Aorta (tissue), 5 donors: Measurements from ENCODE around the gene TCAF1. TPM values are rescaled to one million over a fixed set of nuclear protein-coding genes. Genes with fewer than 3 reads are reported as not detected.
"Not testable (repeated sequence)": the region's sequence is repeated elsewhere in the genome, so short reads cannot be mapped to it uniquely, and the experiment has no call there.

ENCODE experiments used
- ATAC-seq: fragments of 200-7000 bp; cut with Tn5 transposase; one replicate; pipeline ENCODE4 v1.9.1; 2022; ENCODE audit warnings: moderate library complexity; ENCODE audit not compliant: low FRiP score
- DNase-seq, 2 donors: peaks; one replicate each; pipeline ENCODE4 v3.0.0-alpha.2; 2020
- H3K27ac ChIP-seq, 2 donors: one replicate each; pipeline ENCODE4 v1.5.1; 2013; ENCODE audit warnings: low read length in 2 of 2, mild to moderate bottlenecking in 2 of 2, moderate library complexity in 2 of 2, control low read depth in 1 of 2, inconsistent platforms in 1 of 2, low read depth in 1 of 2
- H3K27me3 ChIP-seq, 2 donors: one replicate each; pipeline ENCODE4 v1.6.1; 2013; ENCODE audit warnings: control low read depth in 1 of 2, low read length in 1 of 2, mild to moderate bottlenecking in 1 of 2, moderate library complexity in 1 of 2; ENCODE audit not compliant: insufficient read depth in 2 of 2, control insufficient read depth in 1 of 2
- H3K36me3 ChIP-seq, 2 donors: one replicate each; pipeline ENCODE4 v1.6.1; 2013; ENCODE audit warnings: control low read depth in 1 of 2, low read length in 1 of 2, mild to moderate bottlenecking in 1 of 2; ENCODE audit not compliant: insufficient read depth in 2 of 2, control insufficient read depth in 1 of 2
- H3K4me1 ChIP-seq, 2 donors: one replicate each; pipeline ENCODE4 v1.6.1; 2013; ENCODE audit warnings: low read length in 2 of 2, control low read depth in 1 of 2, mild to moderate bottlenecking in 1 of 2, moderate library complexity in 1 of 2; ENCODE audit not compliant: insufficient read depth in 2 of 2, control insufficient read depth in 1 of 2
- H3K4me3 ChIP-seq, 2 donors: one replicate each; pipeline ENCODE4 v1.5.1; 2013; ENCODE audit warnings: low read length in 2 of 2, control low read depth in 1 of 2, mild to moderate bottlenecking in 1 of 2
- H3K9me3 ChIP-seq: one replicate; pipeline ENCODE4 v1.6.1; 2013; ENCODE audit warnings: mild to moderate bottlenecking, low read length; ENCODE audit not compliant: control insufficient read depth
- WGBS, 2 donors: extraction: QIAGEN DNeasy Blood & Tissue Kit; methylation state at CpG; one replicate each; pipeline ENCODE4 v1.1.7; 2013; 5-methylcytosine and 5-hydroxymethylcytosine counted together
- intact Hi-C, 2 donors: fragments of 100-400 bp; cut with DNase I; formaldehyde crosslinking; loops; one replicate each; pipeline versions ENCODE4 v1.14.2 to v1.15.0; 2022
- polyA plus RNA-seq, 2 donors: library from polyadenylated mRNA; stranded (reverse); fragments of 200-250 nt; gene quantifications; one replicate each; pipeline ENCODE4 v1.2.3, GENCODE V29; 2013
- total RNA-seq, 2 donors: library from RNA; stranded (reverse); fragmentation: NEBNext Ultra II Directional; extraction: Animal tissue kit (Norgen Biotek cat#: 25700); gene quantifications; one replicate each; pipeline ENCODE4 v1.2.1, GENCODE V29; 2021
- donor health status: healthy with polysubstance abuse.
- donor health status: Bipolar disorder and iron deficiency.
- donor health status: DM: no; HTN: no; CAD: no.
- donor health status: DM: no; HTN: no; CAD: no.
- donor health status: DM: yes; HTN: yes; CAD: no.

The TCAF1 gene
- total and polyA plus RNA-seq, 4 donors, result 7.5 to 58.6 (median 28.3) TPM

- peaks cover 0 to 2% of the 10 kb centered on the region in 2 donors for H3K36me3 ChIP-seq
- H3K9me3 ChIP-seq, result no peaks in the 10 kb centered on the region
- 66 to 69% methylated on average over 2 of the region's 2 CpGs for WGBS, 2 donors
- H3K27me3 ChIP-seq, result no peaks in the 10 kb centered on the region
- H3K4me3 ChIP-seq, result no peak overlapping the region
- H3K4me1 ChIP-seq, result no peaks in the 10 kb centered on the region
- no peak overlapping the region for H3K27ac ChIP-seq
- ATAC-seq (no peak), DNase-seq (no peak)
- intact Hi-C loops, result no loop called here
Observed at GRCh38 chr7:143850682-143851081, 51.3 kb downstream of the TCAF1 start.

GRCh38 chr7:143849785-143850479 is 52.0 kb downstream of the TCAF1 start:
- no peaks in the 10 kb centered on the region for H3K27me3 ChIP-seq
- intact Hi-C loops, result no loop called here
- no peak for DNase-seq
- peaks cover 0 to 2% of the 10 kb centered on the region in 2 donors for H3K36me3 ChIP-seq
- WGBS, 2 donors, result 85 to 87% methylated on average over 3 of the region's 3 CpGs
- no peaks in the 10 kb centered on the region for H3K4me1 ChIP-seq
- H3K27ac ChIP-seq, result no peak overlapping the region
- H3K4me3 ChIP-seq, result no peak overlapping the region
- no peaks in the 10 kb centered on the region for H3K9me3 ChIP-seq
- ATAC-seq, result no peak

- ATAC-seq, result no peak
- no peaks in the 10 kb centered on the region for H3K4me1 ChIP-seq
- no peak overlapping the region for H3K27ac ChIP-seq
- H3K27me3 ChIP-seq, result no peaks in the 10 kb centered on the region
- DNase-seq, result no peak
- intact Hi-C loops, result no loop called here
- H3K9me3 ChIP-seq, result no peaks in the 10 kb centered on the region
- no peak overlapping the region for H3K4me3 ChIP-seq
- peaks cover 0 to 2% of the 10 kb centered on the region in 2 donors for H3K36me3 ChIP-seq
Observed at GRCh38 chr7:143848192-143848591, 53.8 kb downstream of the TCAF1 start.

- intact Hi-C loops, result no loop called here
- DNase-seq, result no peak
- Histone ChIP-seq H3K4me3 (no peak overlapping the region), H3K36me3 (peaks cover 0 to 2% of the 10 kb centered on the region in 2 donors), H3K9me3 (no peaks in the 10 kb centered on the region), H3K27ac (no peak overlapping the region), H3K4me1 (no peaks in the 10 kb centered on the region), H3K27me3 (no peaks in the 10 kb centered on the region)
- WGBS, 2 donors, result 95% methylated on average over 2 of the region's 2 CpGs
- ATAC-seq, result no peak
Observed at GRCh38 chr7:143846692-143847091, 55.3 kb downstream of the TCAF1 start.

- WGBS, 2 donors, result 93 to 95% methylated on average over 1 to 3 of the region's 5 CpGs
- intact Hi-C loops, H3K4me1 ChIP-seq, ATAC-seq, H3K9me3 ChIP-seq, H3K36me3 ChIP-seq, DNase-seq, H3K4me3 ChIP-seq, H3K27ac ChIP-seq, H3K27me3 ChIP-seq: not testable (repeated sequence)
Observed at GRCh38 chr7:143841696-143842095, 60.3 kb downstream of the TCAF1 start.

GRCh38 chr7:143840062-143840461 is 61.9 kb downstream of the TCAF1 start:
- H3K9me3 ChIP-seq, intact Hi-C loops, ATAC-seq, H3K4me3 ChIP-seq, H3K27ac ChIP-seq, DNase-seq, H3K4me1 ChIP-seq, H3K36me3 ChIP-seq, H3K27me3 ChIP-seq: not testable (repeated sequence)
- no CpG with 5 or more reads among the region's 1 CpG for WGBS, 2 donors

- intact Hi-C loops, H3K27ac ChIP-seq, H3K9me3 ChIP-seq, H3K4me1 ChIP-seq, H3K27me3 ChIP-seq, H3K36me3 ChIP-seq, H3K4me3 ChIP-seq: not testable (repeated sequence)
- ATAC-seq, result peak; percentile 97
- peak; percentile 91 to 99 for DNase-seq
- WGBS, 2 donors, result 0 to 1% methylated on average over 10 to 14 of the region's 24 CpGs
Observed at GRCh38 chr7:143837223-143837622, 64.8 kb downstream of the TCAF1 start.

- ATAC-seq (peak; percentile 99), DNase-seq (peak; percentile 91 to 99)
- Histone ChIP-seq H3K27ac (peak overlapping the region in 1 of 2 donors; percentile 36), H3K4me3 (peak overlapping the region in 1 of 2 donors; percentile 84)
- H3K4me1 ChIP-seq, intact Hi-C loops, H3K9me3 ChIP-seq, H3K27me3 ChIP-seq, H3K36me3 ChIP-seq: not testable (repeated sequence)
- 0 to 1% methylated on average over 12 to 18 of the region's 38 CpGs for WGBS, 2 donors
Observed at GRCh38 chr7:143836622-143837021, 65.4 kb downstream of the TCAF1 start.

- no CpG with 5 or more reads among the region's 17 CpGs for WGBS, 2 donors
- DNase-seq, H3K4me3 ChIP-seq, H3K4me1 ChIP-seq, H3K27ac ChIP-seq, intact Hi-C loops, H3K27me3 ChIP-seq, H3K36me3 ChIP-seq, H3K9me3 ChIP-seq: not testable (repeated sequence)
- peak; percentile 30 for ATAC-seq
Observed at GRCh38 chr7:143836088-143836487, 65.9 kb downstream of the TCAF1 start.
